CD4-positive, alpha-beta T cell (primary cell): ENCODE data around the gene LDLRAD4. TPM values are rescaled to one million over a fixed set of nuclear protein-coding genes. Genes with fewer than 3 reads are reported as not detected.

Experiments
- ATAC-seq: fragments of 200-7000 bp; cut with Tn5 transposase; one replicate; pipeline ENCODE4 v1.10.0; 2022; ENCODE audit warnings: mild to moderate bottlenecking; ENCODE audit not compliant: poor library complexity
- CTCF ChIA-PET: fragments of 350-600 bp; sonication (Branson Sonifier 250); formaldehyde crosslinking; loops from one replicate; lab custom pipeline; 2021; ENCODE audit warnings: antibody characterized with exemption, inconsistent platforms; lab: Charles Lee
- POLR2A ChIA-PET: fragments of 350-600 bp; sonication (Branson Sonifier 250); formaldehyde crosslinking; loops from one replicate; lab custom pipeline; 2021; ENCODE audit warnings: antibody characterized with exemption, inconsistent platforms; lab: Charles Lee
- DNase-seq, 14 experiments: peaks; one replicate each; pipeline ENCODE4 v3.0.0-alpha.2; 2013 to 2020; ENCODE audit warnings: mixed read lengths in 2 of 14
- H3K27ac ChIP-seq, 2 donors: one replicate each; pipeline versions ENCODE4 v1.5.1 to v1.7.0; 2013; ENCODE audit warnings: low read length in 2 of 2, low read depth in 1 of 2, mild to moderate bottlenecking in 1 of 2
- H3K27me3 ChIP-seq, 2 experiments: 1 replicate in 1 of 2; 2 replicates in 1 of 2; pipeline versions ENCODE4 v1.6.1 to v1.7.0; 2013; ENCODE audit warnings: low read length in 2 of 2, control low read depth in 1 of 2, mild to moderate bottlenecking in 1 of 2, moderate library complexity in 1 of 2; ENCODE audit not compliant: insufficient read depth in 2 of 2, control insufficient read depth in 1 of 2
- H3K36me3 ChIP-seq: one replicate; pipeline ENCODE4 v1.6.1; 2013; ENCODE audit warnings: low read length, control low read depth; ENCODE audit not compliant: insufficient read depth
- H3K4me1 ChIP-seq: one replicate; pipeline ENCODE4 v1.6.1; 2013; ENCODE audit warnings: low read length, control low read depth; ENCODE audit not compliant: insufficient read depth
- H3K4me3 ChIP-seq: one replicate; pipeline ENCODE4 v1.5.1; 2013; ENCODE audit warnings: mild to moderate bottlenecking, low read length, moderate library complexity
- H3K9me3 ChIP-seq, 2 experiments: 1 replicate in 1 of 2; 2 replicates in 1 of 2; pipeline versions ENCODE4 v1.6.1 to v1.7.0; 2013; ENCODE audit warnings: low read length in 2 of 2, mild to moderate bottlenecking in 2 of 2, control low read depth in 1 of 2, moderate library complexity in 1 of 2; ENCODE audit not compliant: control insufficient read depth in 1 of 2, insufficient read depth in 1 of 2
- H3K27ac Mint-ChIP-seq: one replicate; pipeline ENCODE4 v1.8.0; 2020; ENCODE audit warnings: mixed read lengths
- H3K27me3 Mint-ChIP-seq: one replicate; pipeline ENCODE4 v1.8.0; 2021; ENCODE audit warnings: mixed read lengths
- H3K36me3 Mint-ChIP-seq: one replicate; pipeline ENCODE4 v1.8.0; 2021; ENCODE audit warnings: low read depth, mixed read lengths
- H3K4me1 Mint-ChIP-seq: one replicate; pipeline ENCODE4 v1.8.0; 2021; ENCODE audit warnings: low read depth, mixed read lengths
- H3K4me3 Mint-ChIP-seq: one replicate; pipeline ENCODE4 v1.8.0; 2020; ENCODE audit warnings: mild to moderate bottlenecking, mixed read lengths
- H3K9me3 Mint-ChIP-seq: one replicate; pipeline ENCODE4 v1.8.0; 2020; ENCODE audit warnings: mixed read lengths
- CTCF ChIP-seq: fragments of 200-600 bp; IDR thresholded peaks from one replicate; pipeline ENCODE4 v1.8.0; 2022; ENCODE audit warnings: antibody characterized with exemption, mild to moderate bottlenecking
- intact Hi-C, 2 experiments: fragments of 100-400 bp; cut with DNase I in 1 of 2; cut with micrococcal nuclease in 1 of 2; formaldehyde crosslinking; loops; one replicate each; pipeline versions ENCODE4 v1.15.1 to v1.9.0; 2023 to 2025; cut with DNase I, micrococcal nuclease
- total RNA-seq, 174 experiments: library from RNA in 2 of 174; stranded (reverse) in 2 of 174; gene quantifications; one replicate each; pipeline ENCODE4 v1.2.3 and lab custom pipeline; 2021 to 2026

The LDLRAD4 gene
- total RNA-seq, 2 experiments from 2014 or later = 51.9 to 52.7 TPM

DNA sequence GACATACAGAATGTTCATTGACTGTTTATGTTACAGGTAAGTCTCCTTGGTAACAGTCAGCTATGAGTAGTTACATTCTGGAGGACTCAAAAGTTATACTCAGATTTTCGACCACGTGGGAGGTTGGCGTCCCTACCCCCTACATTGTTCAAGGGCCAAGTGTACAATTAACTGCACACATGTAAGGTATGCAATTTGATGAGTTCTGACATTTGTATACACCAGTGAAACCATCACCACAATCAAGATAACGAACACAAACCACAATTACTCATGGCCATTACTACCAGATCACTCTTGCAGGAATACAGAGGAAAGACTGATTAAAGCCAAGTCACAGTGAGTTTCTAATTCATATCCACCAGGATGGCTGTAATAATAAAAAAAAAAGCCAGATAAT is 39.6 kb upstream of the LDLRAD4 start:
- Histone ChIP-seq H3K27me3 (no peaks in the 10 kb centered on the region), H3K36me3 (no peaks in the 10 kb centered on the region), H3K9me3 (no peaks in the 10 kb centered on the region), H3K27ac (no peak overlapping the region), H3K4me3 (no peak overlapping the region), H3K4me1 (peaks cover 8% of the 10 kb centered on the region)
- ATAC-seq (no peak), DNase-seq (no peak)
- no peaks in the 10 kb centered on the region for H3K27me3 Mint-ChIP-seq
- H3K4me3 Mint-ChIP-seq = no peak overlapping the region
- no peaks in the 10 kb centered on the region for H3K9me3 Mint-ChIP-seq
- intact Hi-C loops = no loop called here
- POLR2A ChIA-PET = no interaction called here
- no peak overlapping the region for H3K27ac Mint-ChIP-seq
- H3K36me3 Mint-ChIP-seq = no peaks in the 10 kb centered on the region
- CTCF ChIA-PET = no interaction called here
- TF ChIP-seq CTCF = no peak
- peaks cover 5% of the 10 kb centered on the region for H3K4me1 Mint-ChIP-seq

GRCh38 chr18:13179566-13180113 is 38.9 kb upstream of the LDLRAD4 start:
- Mint-ChIP-seq H3K27me3 (no peaks in the 10 kb centered on the region), H3K9me3 (no peaks in the 10 kb centered on the region), H3K36me3 (no peaks in the 10 kb centered on the region), H3K4me3 (no peak overlapping the region), H3K4me1 (peaks cover 5% of the 10 kb centered on the region), H3K27ac (no peak overlapping the region)
- no peak overlapping the region for H3K27ac ChIP-seq
- CTCF ChIA-PET = no interaction called here
- H3K9me3 ChIP-seq = no peaks in the 10 kb centered on the region
- H3K27me3 ChIP-seq = no peaks in the 10 kb centered on the region
- DNase-seq = no peak
- intact Hi-C loops = no loop called here
- no peaks in the 10 kb centered on the region for H3K36me3 ChIP-seq
- peaks cover 8% of the 10 kb centered on the region for H3K4me1 ChIP-seq
- POLR2A ChIA-PET = no interaction called here
- TF ChIP-seq CTCF = no peak
- ATAC-seq = no peak
- H3K4me3 ChIP-seq = no peak overlapping the region

DNA sequence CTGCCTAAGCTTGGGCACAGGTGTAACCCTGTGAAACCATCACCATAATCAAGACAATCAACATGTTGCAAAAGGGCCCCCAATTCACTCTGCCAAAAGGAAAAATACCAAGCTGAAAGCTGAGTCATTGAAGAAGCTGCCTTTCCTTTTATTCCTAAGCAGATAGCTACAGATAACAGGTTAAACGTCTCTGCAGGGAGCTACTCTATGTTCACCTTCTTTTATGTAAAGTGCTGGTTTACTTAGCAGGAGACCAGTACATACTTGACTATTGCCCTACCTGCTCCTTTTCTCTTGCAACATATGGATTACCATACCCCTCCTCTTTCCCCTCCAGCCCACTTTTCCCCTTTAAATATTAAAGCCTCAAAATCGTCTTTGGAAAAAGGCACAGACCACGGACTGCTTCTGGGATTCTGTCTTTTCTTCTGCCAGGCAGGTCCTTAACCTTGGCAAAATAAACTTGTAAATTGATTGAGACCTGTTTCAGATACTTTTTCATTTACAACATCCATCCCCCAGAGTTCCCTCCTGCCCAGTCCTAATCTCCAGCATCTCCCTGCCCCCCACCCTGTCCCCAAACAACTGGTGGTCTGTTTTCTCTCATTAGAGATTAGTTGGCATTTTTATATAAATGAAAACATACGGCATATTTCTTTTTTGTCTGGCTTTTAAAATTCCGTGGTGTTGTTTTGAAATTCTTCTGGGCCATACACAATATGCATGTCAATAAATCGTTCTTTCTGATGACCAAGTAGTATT is 37.8 kb upstream of the LDLRAD4 start:
- CTCF ChIA-PET = no interaction called here
- POLR2A ChIA-PET = no interaction called here

More for the DNA sequence above, 37.8 kb upstream of the LDLRAD4 start:
- Mint-ChIP-seq H3K9me3 (no peaks in the 10 kb centered on the region), H3K27ac (no peak overlapping the region), H3K4me3 (no peak overlapping the region), H3K4me1 (peaks cover 5% of the 10 kb centered on the region), H3K36me3 (no peaks in the 10 kb centered on the region), H3K27me3 (no peaks in the 10 kb centered on the region)
- H3K36me3 ChIP-seq = no peaks in the 10 kb centered on the region
- no peak overlapping the region for H3K27ac ChIP-seq
- TF ChIP-seq CTCF = no peak
- no peaks in the 10 kb centered on the region for H3K9me3 ChIP-seq
- H3K4me3 ChIP-seq = no peak overlapping the region
- ATAC-seq = no peak
- intact Hi-C loops = no loop called here
- no peaks in the 10 kb centered on the region for H3K27me3 ChIP-seq
- peaks cover 8% of the 10 kb centered on the region for H3K4me1 ChIP-seq
- no peak for DNase-seq
